NOMO-1 treated with DMSO at 0.1 percent for 48 hours (cell line): ENCODE data around the gene LMX1B.

Source experiments
- DNase-seq: peaks from one replicate; lab custom pipeline; 2025; ENCODE audit not compliant: unreplicated experiment; lab: John Stamatoyannopoulos, UW

Gene LMX1B

GRCh38 chr9:126630458-126631237 is 16.9 kb downstream of the LMX1B start:
- no peak for DNase-seq

GRCh38 chr9:126631254-126631653 is 17.5 kb downstream of the LMX1B start:
- no peak for DNase-seq

GRCh38 chr9:126633881-126634558 is 20.3 kb downstream of the LMX1B start:
- no peak for DNase-seq

- no peak for DNase-seq
Observed at GRCh38 chr9:126635061-126635460, 21.3 kb downstream of the LMX1B start.

- no peak for DNase-seq
Observed at GRCh38 chr9:126635661-126636439, 22.1 kb downstream of the LMX1B start.

GRCh38 chr9:126636983-126637798 is 23.5 kb downstream of the LMX1B start:
- DNase-seq: no peak

GRCh38 chr9:126638571-126639132 is 24.9 kb downstream of the LMX1B start:
- no peak for DNase-seq

GRCh38 chr9:126639318-126640000 is 25.7 kb downstream of the LMX1B start:
- no peak for DNase-seq

- DNase-seq: no peak
Observed at GRCh38 chr9:126641118-126641851, 27.6 kb downstream of the LMX1B start.

GRCh38 chr9:126642010-126642744 is 28.4 kb downstream of the LMX1B start:
- DNase-seq: no peak

- no peak for DNase-seq
Observed at GRCh38 chr9:126642839-126643238, 29.1 kb downstream of the LMX1B start.

GRCh38 chr9:126643945-126644527 is 30.3 kb downstream of the LMX1B start:
- no peak for DNase-seq

- no peak for DNase-seq
Observed at GRCh38 chr9:126646162-126646561, 32.4 kb downstream of the LMX1B start.

- no peak for DNase-seq
Observed at GRCh38 chr9:126647585-126648411, 34.1 kb downstream of the LMX1B start.

- no peak for DNase-seq
Observed at GRCh38 chr9:126649477-126649876, 35.7 kb downstream of the LMX1B start.

GRCh38 chr9:126650404-126651341 is 36.9 kb downstream of the LMX1B start:
- DNase-seq: no peak
